GM19193 (cell line): ENCODE measurements around the gene MYOD1.

Experiments
- POLR2A ChIP-seq: IDR thresholded peaks from 4 replicates; pipeline ENCODE4 v1.6.1; 2011; ENCODE audit not compliant: insufficient read depth, insufficient read length; ENCODE audit errors: extremely low read depth

MYOD1 gene

DNA sequence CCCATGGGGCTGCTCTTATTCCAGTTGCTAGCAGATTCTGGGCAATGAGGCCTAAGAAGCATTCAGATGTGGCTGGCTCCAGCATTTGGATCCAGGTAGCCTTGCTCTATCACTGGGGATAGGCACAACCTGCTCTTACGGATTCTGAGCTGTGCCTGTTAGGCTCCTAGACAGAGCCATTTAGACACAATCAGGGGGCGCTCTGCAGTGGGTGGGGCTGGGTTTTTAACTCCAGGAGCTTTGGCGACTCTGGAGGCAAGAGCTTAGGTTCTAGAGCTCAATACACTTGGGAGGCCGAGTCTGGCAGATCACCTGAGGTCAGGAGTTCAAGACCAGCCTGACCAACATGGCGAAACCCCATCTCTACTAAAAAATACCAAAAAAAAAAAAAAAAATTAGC, 47.2 kb downstream of the MYOD1 start:
- TF ChIP-seq POLR2A = no peak

GRCh38 chr11:17767301-17767885, 48.0 kb downstream of the MYOD1 start:
- no peak for TF ChIP-seq POLR2A

GRCh38 chr11:17767914-17768313, 48.5 kb downstream of the MYOD1 start:
- TF ChIP-seq POLR2A = no peak

GRCh38 chr11:17768547-17768946, 49.2 kb downstream of the MYOD1 start:
- TF ChIP-seq POLR2A = no peak

DNA sequence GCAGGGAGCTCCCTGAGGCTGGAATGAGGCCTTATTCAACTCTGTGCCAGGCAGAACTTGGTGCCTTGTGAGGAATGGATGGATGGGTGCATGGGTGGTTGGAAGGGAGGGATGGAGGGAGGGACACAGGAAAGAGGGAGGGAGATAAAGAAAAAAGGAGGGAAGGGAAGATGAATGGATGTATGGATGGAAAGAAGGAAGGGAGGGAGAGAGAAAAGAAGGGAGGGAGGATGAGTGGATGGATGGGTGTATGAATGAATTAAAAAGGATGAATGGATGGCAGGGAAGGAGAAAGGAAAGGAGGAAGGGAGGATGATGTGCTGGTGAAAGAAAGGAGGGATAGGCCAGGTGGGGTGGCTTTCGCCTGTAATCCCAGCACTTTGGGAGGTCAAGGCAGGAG, 49.8 kb downstream of the MYOD1 start:
- TF ChIP-seq POLR2A = no peak

GRCh38 chr11:17770048-17770652, 50.8 kb downstream of the MYOD1 start:
- TF ChIP-seq POLR2A = no peak

- no peak for TF ChIP-seq POLR2A
These were observed 51.5 kb downstream of the MYOD1 start for GRCh38 chr11:17770917-17771316.

GRCh38 chr11:17771415-17771814, 52.0 kb downstream of the MYOD1 start:
- TF ChIP-seq POLR2A = no peak
